GM23248 (cell line): Measurements from ENCODE around the gene LRMDA. TPM values are rescaled to one million over a fixed set of nuclear protein-coding genes. Genes with fewer than 3 reads are reported as not detected.

ENCODE experiments used
- DNase-seq: peaks from one replicate; pipeline ENCODE4 v3.0.0-alpha.2; 2015
- H2AFZ ChIP-seq: fragments of 200-600 bp; sonication (generic); 2 replicates; pipeline ENCODE4 v1.6.1; 2016; ENCODE audit warnings: antibody characterized with exemption
- H3F3A ChIP-seq: fragments of 200-600 bp; sonication (generic); 2 replicates; pipeline ENCODE4 v1.6.1; 2016; ENCODE audit warnings: mild to moderate bottlenecking, antibody characterized with exemption, mixed run types; ENCODE audit not compliant: insufficient read depth
- H3K27ac ChIP-seq: fragments of 200-600 bp; sonication (generic); 2 replicates; pipeline ENCODE4 v1.5.1; 2016; ENCODE audit warnings: mild to moderate bottlenecking
- H3K27me3 ChIP-seq: fragments of 200-600 bp; sonication (generic); replicated peaks from 2 replicates; pipeline ENCODE4 v1.6.1; 2016; ENCODE audit warnings: mild to moderate bottlenecking; ENCODE audit not compliant: insufficient read depth
- H3K36me3 ChIP-seq: fragments of 200-600 bp; sonication (generic); 2 replicates; pipeline ENCODE4 v1.6.1; 2016; ENCODE audit warnings: low read depth, mild to moderate bottlenecking
- H3K4me1 ChIP-seq: fragments of 200-600 bp; sonication (generic); 2 replicates; pipeline ENCODE4 v1.6.1; 2016; ENCODE audit warnings: mild to moderate bottlenecking; ENCODE audit not compliant: insufficient read depth
- H3K4me2 ChIP-seq: fragments of 200-600 bp; sonication (generic); one replicate; pipeline ENCODE4 v1.6.1; 2016; ENCODE audit warnings: mild to moderate bottlenecking; ENCODE audit not compliant: unreplicated experiment
- H3K4me3 ChIP-seq: fragments of 200-600 bp; sonication (generic); 2 replicates; pipeline ENCODE4 v1.5.1; 2016; ENCODE audit warnings: mild to moderate bottlenecking
- H3K79me2 ChIP-seq: fragments of 200-600 bp; sonication (generic); 2 replicates; pipeline ENCODE4 v1.6.1; 2016; ENCODE audit warnings: mild to moderate bottlenecking; ENCODE audit not compliant: insufficient read depth
- H3K9ac ChIP-seq: fragments of 200-600 bp; sonication (generic); 2 replicates; pipeline ENCODE4 v1.6.1; 2016; ENCODE audit warnings: mild to moderate bottlenecking
- H3K9me2 ChIP-seq: fragments of 200-600 bp; sonication (generic); 2 replicates; pipeline ENCODE4 v1.6.1; 2016; ENCODE audit warnings: mixed run types, mild to moderate bottlenecking, moderate library complexity; ENCODE audit not compliant: insufficient read depth
- H3K9me3 ChIP-seq: fragments of 200-600 bp; sonication (generic); one replicate; pipeline ENCODE4 v1.6.1; 2017; ENCODE audit warnings: low read depth
- H4K20me1 ChIP-seq: fragments of 200-600 bp; sonication (generic); 2 replicates; pipeline ENCODE4 v1.6.0; 2016; ENCODE audit not compliant: insufficient read depth
- EZH2 ChIP-seq: fragments of 200-600 bp; sonication (generic); IDR thresholded peaks from 2 replicates; pipeline ENCODE4 v1.6.1; 2018; ENCODE audit warnings: antibody characterized with exemption, mild to moderate bottlenecking; ENCODE audit not compliant: insufficient read depth, poor library complexity, severe bottlenecking
- EZH2phosphoT487 ChIP-seq: fragments of 200-600 bp; sonication (generic); IDR thresholded peaks from 2 replicates; pipeline ENCODE4 v1.6.1; 2018; ENCODE audit warnings: antibody characterized with exemption, moderate library complexity, mild to moderate bottlenecking, low read depth; ENCODE audit not compliant: insufficient read depth
- WGBS, 2 experiments: methylation state at CpG; one replicate each; pipeline ENCODE4 v1.1.6; 2015 to 2017; ENCODE audit warnings: low lambda C conversion rate in 2 of 2, low coverage in 1 of 2; ENCODE audit errors: missing lambda C conversion rate in 2 of 2; 5-methylcytosine and 5-hydroxymethylcytosine counted together
- in situ Hi-C: fragments of 300-500 bp; cut with MboI; formaldehyde crosslinking; loops from 2 replicates; pipeline ENCODE4 v1.15.0; 2020
- polyA plus RNA-seq: library from polyadenylated mRNA; unstranded; fragments of >200 nt; fragmentation: Nextera tagmentation; extraction: Ambion mirVana; gene quantifications from 2 replicates; pipeline ENCODE4 v1.2.1, GENCODE V29; 2016
- total RNA-seq: library from RNA; depleted of rRNA; stranded (reverse); fragments of >200 nt; shearing (Covaris generic); gene quantifications from 2 replicates; pipeline ENCODE4 v1.2.3, GENCODE V29; 2014

Gene LRMDA
- total and polyA plus RNA-seq, 2 experiments from 2014 or later = 2.6 TPM; not detected in 1

DNA sequence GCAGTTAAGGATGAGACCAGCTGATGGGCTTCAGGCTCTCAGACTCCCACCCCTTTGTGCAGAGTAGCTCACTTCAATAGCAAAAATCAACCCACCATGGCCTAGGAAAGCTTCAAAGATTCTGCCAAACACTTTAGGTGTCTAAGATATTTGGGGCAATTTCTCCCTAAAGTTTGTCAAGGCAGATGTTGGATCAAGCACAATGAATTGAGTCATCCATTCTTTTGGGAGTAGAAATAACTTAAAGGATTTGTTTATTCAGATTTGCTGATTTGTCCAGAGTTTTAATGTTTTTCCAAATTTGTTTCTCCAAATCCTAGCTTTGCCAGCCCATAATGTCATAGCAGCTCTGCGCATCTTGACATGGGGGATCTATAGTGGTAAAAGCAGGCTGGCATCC lies 855.1 kb downstream of the LRMDA start:
- 67 to 70% methylated on average over 1 of the region's 1 CpG for WGBS, 2 experiments
- DNase-seq = peak; percentile 64
- in situ Hi-C loops = no loop called here
- H3F3A ChIP-seq = peaks cover 35% of the 10 kb centered on the region
- no peaks in the 10 kb centered on the region for H3K9me2 ChIP-seq
- H3K9ac ChIP-seq = no peak overlapping the region
- no peak for TF ChIP-seq EZH2
- no peak for TF ChIP-seq EZH2phosphoT487
- H3K36me3 ChIP-seq = no peaks in the 10 kb centered on the region
- H4K20me1 ChIP-seq = no peaks in the 10 kb centered on the region
- no peak overlapping the region for H3K4me3 ChIP-seq
- H3K4me2 ChIP-seq = peak overlapping the region; percentile 33
- H3K4me1 ChIP-seq = peaks cover 47% of the 10 kb centered on the region
- H3K9me3 ChIP-seq = no peaks in the 10 kb centered on the region
- no peaks in the 10 kb centered on the region for H3K27me3 ChIP-seq
- no peaks in the 10 kb centered on the region for H3K79me2 ChIP-seq
- H3K27ac ChIP-seq = peak overlapping the region; percentile 57; the same call in 1 of the 2 replicates
- H2AFZ ChIP-seq = no peak overlapping the region

DNA sequence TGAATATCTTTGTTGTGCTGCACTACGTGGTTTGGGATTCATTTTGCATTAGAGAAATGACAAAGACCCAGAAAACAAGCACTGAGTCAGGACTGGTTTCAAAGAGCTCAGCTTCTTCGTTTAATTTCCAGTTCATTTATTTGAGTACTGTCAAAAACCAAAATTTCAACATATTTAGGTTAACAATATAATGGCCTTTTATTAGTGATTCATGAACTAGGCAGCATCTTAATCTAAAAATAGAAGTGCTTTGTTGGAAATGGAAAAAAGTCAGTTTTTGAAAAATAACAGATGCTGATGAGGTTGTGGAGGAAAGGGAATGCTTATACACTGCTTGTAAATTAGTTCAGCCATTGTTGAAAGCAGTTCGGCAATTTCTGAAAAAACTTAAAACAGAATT lies 856.4 kb downstream of the LRMDA start:
- H3K9me2 ChIP-seq = no peaks in the 10 kb centered on the region
- peak overlapping the region; percentile 33 for H3K4me2 ChIP-seq
- H3K4me1 ChIP-seq = peaks cover 49% of the 10 kb centered on the region
- no peaks in the 10 kb centered on the region for H4K20me1 ChIP-seq
- no peaks in the 10 kb centered on the region for H3K27me3 ChIP-seq
- no peak overlapping the region for H3K9ac ChIP-seq
- H3K36me3 ChIP-seq = no peaks in the 10 kb centered on the region
- no peaks in the 10 kb centered on the region for H3K9me3 ChIP-seq
- H2AFZ ChIP-seq = peak overlapping the region; percentile 22
- peak; percentile 50 for DNase-seq
- TF ChIP-seq EZH2phosphoT487 (no peak), EZH2 (no peak)
- WGBS, 2 experiments = 21 to 23% methylated on average over 3 of the region's 3 CpGs
- H3F3A ChIP-seq = peaks cover 36% of the 10 kb centered on the region
- H3K27ac ChIP-seq = peak overlapping the region; percentile 31
- H3K4me3 ChIP-seq = no peak overlapping the region
- in situ Hi-C loops = no loop called here
- H3K79me2 ChIP-seq = no peaks in the 10 kb centered on the region

DNA sequence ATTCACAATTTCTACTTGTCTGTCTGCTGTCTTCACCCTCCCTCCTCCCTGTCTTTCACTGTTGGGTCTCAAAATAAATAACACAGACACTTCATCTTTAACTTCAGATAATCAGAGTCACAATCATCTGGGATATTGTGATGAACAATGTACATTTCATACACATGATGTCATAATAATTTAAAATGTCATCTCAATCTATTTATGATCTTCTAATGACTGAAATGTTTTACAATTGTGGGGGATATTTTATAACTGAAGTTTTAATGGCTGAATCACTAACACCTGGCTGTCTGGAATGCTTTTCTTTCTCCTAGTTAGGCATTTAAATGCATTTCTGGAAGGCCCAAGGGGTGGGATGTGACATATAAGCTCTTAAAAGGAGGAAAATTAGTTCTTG lies 859.8 kb downstream of the LRMDA start:
- Histone ChIP-seq H3K27me3 (no peaks in the 10 kb centered on the region), H3K4me1 (peaks cover 34% of the 10 kb centered on the region), H3K4me2 (peak overlapping the region; percentile 19), H3K9ac (no peak overlapping the region), H3K9me2 (no peaks in the 10 kb centered on the region; the same call in 1 of the 2 replicates), H2AFZ (no peak overlapping the region), H3K4me3 (no peak overlapping the region), H3K27ac (no peak overlapping the region), H4K20me1 (no peaks in the 10 kb centered on the region), H3F3A (peaks cover 25% of the 10 kb centered on the region), H3K79me2 (no peaks in the 10 kb centered on the region), H3K36me3 (no peaks in the 10 kb centered on the region), H3K9me3 (no peaks in the 10 kb centered on the region)
- TF ChIP-seq EZH2phosphoT487 = no peak
- in situ Hi-C loops = no loop called here
- DNase-seq = no peak

DNA sequence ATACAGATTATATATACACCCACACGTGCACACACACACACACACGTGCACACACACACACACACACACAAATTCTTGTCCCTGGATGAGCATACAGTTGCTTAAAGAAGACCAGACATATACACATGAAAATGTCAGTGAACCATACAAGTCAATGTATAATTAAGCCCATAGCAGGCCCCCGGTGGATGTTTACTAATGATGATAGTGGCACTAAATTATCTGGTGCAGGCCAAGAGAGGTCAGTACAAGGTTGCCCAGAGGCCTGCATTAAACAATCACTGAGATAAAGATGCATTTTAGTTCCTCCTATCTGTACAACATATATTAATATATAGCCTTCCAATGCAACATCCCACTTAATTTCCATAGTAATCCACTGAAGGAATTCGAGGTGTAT lies 860.5 kb downstream of the LRMDA start:
- no peaks in the 10 kb centered on the region for H3K36me3 ChIP-seq
- H3K9me2 ChIP-seq = no peaks in the 10 kb centered on the region; the same call in 1 of the 2 replicates
- TF ChIP-seq EZH2 = no peak
- TF ChIP-seq EZH2phosphoT487 = no peak
- in situ Hi-C loops = no loop called here
- H3K79me2 ChIP-seq = no peaks in the 10 kb centered on the region
- peaks cover 22% of the 10 kb centered on the region for H3F3A ChIP-seq
- no peaks in the 10 kb centered on the region for H3K9me3 ChIP-seq
- H3K4me2 ChIP-seq = no peak overlapping the region
- no peak overlapping the region for H2AFZ ChIP-seq
- H3K4me3 ChIP-seq = no peak overlapping the region
- DNase-seq = no peak
- H3K4me1 ChIP-seq = peaks cover 27% of the 10 kb centered on the region
- no peaks in the 10 kb centered on the region for H3K27me3 ChIP-seq
- no peak overlapping the region for H3K27ac ChIP-seq
- H4K20me1 ChIP-seq = no peaks in the 10 kb centered on the region
- no peak overlapping the region for H3K9ac ChIP-seq
- 78 to 82% methylated on average over 4 of the region's 4 CpGs for WGBS, 2 experiments

DNA sequence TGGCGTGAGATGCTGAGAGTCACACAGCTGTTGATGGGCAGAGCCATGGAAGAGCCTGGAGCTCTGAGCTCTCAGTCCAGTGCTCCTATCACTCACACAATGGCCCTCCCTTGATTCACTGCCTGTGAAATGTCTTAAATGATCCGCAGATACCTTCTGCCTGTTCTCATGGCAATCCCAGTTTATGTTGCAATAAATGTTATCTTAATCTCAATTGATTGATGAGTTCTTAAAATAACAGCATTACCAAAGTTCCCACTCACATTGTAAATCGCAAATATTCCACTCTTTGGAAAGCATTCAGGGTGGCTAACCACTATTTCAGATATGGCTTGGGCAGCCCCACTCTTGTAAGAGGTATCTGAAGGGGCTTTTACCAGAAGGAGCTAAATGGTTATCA lies 865.5 kb downstream of the LRMDA start:
- no peaks in the 10 kb centered on the region for H3K36me3 ChIP-seq
- no peak overlapping the region for H2AFZ ChIP-seq
- TF ChIP-seq EZH2 = no peak
- no peak for TF ChIP-seq EZH2phosphoT487
- H3K4me2 ChIP-seq = no peak overlapping the region
- H3K9me2 ChIP-seq = no peaks in the 10 kb centered on the region; the same call in 1 of the 2 replicates
- H3K4me1 ChIP-seq = no peaks in the 10 kb centered on the region
- 93 to 99% methylated on average over 3 of the region's 3 CpGs for WGBS, 2 experiments
- H3K4me3 ChIP-seq = no peak overlapping the region
- H3F3A ChIP-seq = no peaks in the 10 kb centered on the region
- H3K9me3 ChIP-seq = no peaks in the 10 kb centered on the region
- DNase-seq = no peak
- H4K20me1 ChIP-seq = no peaks in the 10 kb centered on the region
- H3K79me2 ChIP-seq = no peaks in the 10 kb centered on the region
- no peak overlapping the region for H3K27ac ChIP-seq
- in situ Hi-C loops = no loop called here
- H3K27me3 ChIP-seq = no peaks in the 10 kb centered on the region
- no peak overlapping the region for H3K9ac ChIP-seq
